ENCODE results near the gene SCTR.
"Not testable (repeated sequence)": the region's sequence is repeated elsewhere in the genome, so short reads cannot be mapped to it uniquely, and the experiment has no call there.

The SCTR gene

GRCh38 chr2:119426801-119427395 is 97.4 kb downstream of the SCTR start:
- DNase-seq: no peak

GRCh38 chr2:119426396-119426675 is 97.9 kb downstream of the SCTR start:
- no peak for DNase-seq

- DNase-seq: no peak
Measured at GRCh38 chr2:119425620-119426395, 98.5 kb downstream of the SCTR start.

GRCh38 chr2:119425119-119425405 is 99.2 kb downstream of the SCTR start:
- DNase-seq: no peak

GRCh38 chr2:119424284-119425118 is 99.8 kb downstream of the SCTR start:
- DNase-seq: no peak

- no peak for DNase-seq
Measured at GRCh38 chr2:119423811-119424210, 100.5 kb downstream of the SCTR start.

- DNase-seq: no peak
Measured at GRCh38 chr2:119423108-119423444, 101.2 kb downstream of the SCTR start.

GRCh38 chr2:119422360-119423107 is 101.7 kb downstream of the SCTR start:
- DNase-seq: no peak

- DNase-seq: no peak
Measured at GRCh38 chr2:119421741-119422140, 102.5 kb downstream of the SCTR start.

- DNase-seq: no peak
Measured at GRCh38 chr2:119421304-119421703, 103.0 kb downstream of the SCTR start.

GRCh38 chr2:119419803-119420508 is 104.3 kb downstream of the SCTR start:
- DNase-seq: no peak

- no peak for DNase-seq
Measured at GRCh38 chr2:119419065-119419464, 105.2 kb downstream of the SCTR start.

- DNase-seq: no peak
Measured at GRCh38 chr2:119417908-119418307, 106.4 kb downstream of the SCTR start.

GRCh38 chr2:119416299-119416923 is 107.9 kb downstream of the SCTR start:
- no peak for DNase-seq

GRCh38 chr2:119415630-119416029 is 108.7 kb downstream of the SCTR start:
- no peak for DNase-seq

GRCh38 chr2:119414894-119415293 is 109.4 kb downstream of the SCTR start:
- DNase-seq: no peak

GRCh38 chr2:119409506-119409905 is 114.8 kb downstream of the SCTR start:
- no peak for DNase-seq

- DNase-seq: no peak
Measured at GRCh38 chr2:119408221-119408619, 116.1 kb downstream of the SCTR start.

- DNase-seq: peak in 2 of 5 donors; percentile 2 to 8
Measured at GRCh38 chr2:119407430-119408220, 116.7 kb downstream of the SCTR start.

GRCh38 chr2:119405151-119405550 is 119.1 kb downstream of the SCTR start:
- DNase-seq: no peak

- DNase-seq: not testable (repeated sequence)
Measured at GRCh38 chr2:119403618-119404017, 120.7 kb downstream of the SCTR start.
